DND-41 (cell line): ENCODE measurements around the gene CDK11B.
"Not testable (repeated sequence)": the region's sequence is repeated elsewhere in the genome, so short reads cannot be mapped to it uniquely, and the experiment has no call there.

Experiments used
- EZH2 ChIP-seq: IDR thresholded peaks from 3 replicates; pipeline ENCODE4 v1.6.1; 2012; ENCODE audit warnings: borderline replicate concordance, low read depth, mild to moderate bottlenecking, moderate library complexity, low read length, inconsistent platforms; ENCODE audit not compliant: severe bottlenecking
- TF ChIP-seq, protein P1 (sequence below): IDR thresholded peaks from 2 replicates; pipeline ENCODE4 v1.5.1; 2012; ENCODE audit warnings: borderline replicate concordance, low read length, moderate library complexity, mild to moderate bottlenecking; ENCODE audit not compliant: poor library complexity, severe bottlenecking; ENCODE audit errors: extremely low read depth

- TF ChIP-seq, protein P1, sequence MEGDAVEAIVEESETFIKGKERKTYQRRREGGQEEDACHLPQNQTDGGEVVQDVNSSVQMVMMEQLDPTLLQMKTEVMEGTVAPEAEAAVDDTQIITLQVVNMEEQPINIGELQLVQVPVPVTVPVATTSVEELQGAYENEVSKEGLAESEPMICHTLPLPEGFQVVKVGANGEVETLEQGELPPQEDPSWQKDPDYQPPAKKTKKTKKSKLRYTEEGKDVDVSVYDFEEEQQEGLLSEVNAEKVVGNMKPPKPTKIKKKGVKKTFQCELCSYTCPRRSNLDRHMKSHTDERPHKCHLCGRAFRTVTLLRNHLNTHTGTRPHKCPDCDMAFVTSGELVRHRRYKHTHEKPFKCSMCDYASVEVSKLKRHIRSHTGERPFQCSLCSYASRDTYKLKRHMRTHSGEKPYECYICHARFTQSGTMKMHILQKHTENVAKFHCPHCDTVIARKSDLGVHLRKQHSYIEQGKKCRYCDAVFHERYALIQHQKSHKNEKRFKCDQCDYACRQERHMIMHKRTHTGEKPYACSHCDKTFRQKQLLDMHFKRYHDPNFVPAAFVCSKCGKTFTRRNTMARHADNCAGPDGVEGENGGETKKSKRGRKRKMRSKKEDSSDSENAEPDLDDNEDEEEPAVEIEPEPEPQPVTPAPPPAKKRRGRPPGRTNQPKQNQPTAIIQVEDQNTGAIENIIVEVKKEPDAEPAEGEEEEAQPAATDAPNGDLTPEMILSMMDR: not testable (repeated sequence)
- TF ChIP-seq EZH2: not testable (repeated sequence)
These were observed 12.5 kb downstream of the CDK11B start for GRCh38 chr1:1646326-1646725.
